Measurements from ENCODE around the gene CHIT1. TPM values are rescaled to one million over a fixed set of nuclear protein-coding genes. Genes with fewer than 3 reads are reported as not detected.

The CHIT1 gene
- total RNA-seq, 2 experiments from 2014 or later, result 0.41 to 0.94 TPM

GRCh38 chr1:203223012-203223775, 6.3 kb downstream of the CHIT1 start:
- no peaks in the 10 kb centered on the region for H3K9me3 Mint-ChIP-seq (ENCODE audit: low read depth)
- no peaks in the 10 kb centered on the region for H3K4me1 Mint-ChIP-seq
- no peak for ATAC-seq
- H3K36me3 Mint-ChIP-seq, result no peaks in the 10 kb centered on the region
- no peak overlapping the region for H3K27ac Mint-ChIP-seq
- H3K27me3 Mint-ChIP-seq, result peaks cover 18% of the 10 kb centered on the region
- no peak overlapping the region for H3K4me3 Mint-ChIP-seq
- CTCF ChIA-PET, result interaction anchor here (1.0 to 1.5 kb wide), 3 partner anchors 119 to 265 kb away, joined by 3 to 4 read pairs (median 4); no protein-coding TSS in a partner anchor
- DNase-seq, result no peak

GRCh38 chr1:203219934-203220333, 9.5 kb downstream of the CHIT1 start:
- H3K4me1 Mint-ChIP-seq, result no peaks in the 10 kb centered on the region

GRCh38 chr1:203219171-203219570, 10.3 kb downstream of the CHIT1 start:
- ATAC-seq, result no peak
- H3K27me3 Mint-ChIP-seq, result peaks cover 20% of the 10 kb centered on the region
- CTCF ChIA-PET, result interaction anchor here (1.3 to 7.8 kb wide), 3 partner anchors 70 to 178 kb away, joined by 3 to 106 read pairs (median 8); no protein-coding TSS in a partner anchor
- no peak overlapping the region for H3K27ac Mint-ChIP-seq
- H3K36me3 Mint-ChIP-seq, result no peaks in the 10 kb centered on the region
- no peaks in the 10 kb centered on the region for H3K4me1 Mint-ChIP-seq
- DNase-seq, result no peak
- no peak overlapping the region for H3K4me3 Mint-ChIP-seq
- no peaks in the 10 kb centered on the region for H3K9me3 Mint-ChIP-seq (ENCODE audit: low read depth)

More at GRCh38 chr1:203219934-203220333, 9.5 kb downstream of the CHIT1 start:
- no peak overlapping the region for H3K27ac Mint-ChIP-seq
- no peak for DNase-seq
- no peaks in the 10 kb centered on the region for H3K9me3 Mint-ChIP-seq (ENCODE audit: low read depth)
- H3K4me3 Mint-ChIP-seq, result no peak overlapping the region
- no peak for ATAC-seq
- H3K27me3 Mint-ChIP-seq, result peaks cover 19% of the 10 kb centered on the region
- no peaks in the 10 kb centered on the region for H3K36me3 Mint-ChIP-seq
- CTCF ChIA-PET, result interaction anchor here (2.3 to 7.8 kb wide), 2 partner anchors 102 to 179 kb away, joined by 8 to 106 read pairs; no protein-coding TSS in a partner anchor

- CTCF ChIA-PET, result interaction anchor here (1.2 to 7.8 kb wide), 6 partner anchors 10 to 187 kb away, joined by 3 to 106 read pairs (median 6); no protein-coding TSS in a partner anchor
Observed at GRCh38 chr1:203217668-203218067, 11.8 kb downstream of the CHIT1 start.

GRCh38 chr1:203217139-203217655, 12.3 kb downstream of the CHIT1 start:
- H3K4me3 Mint-ChIP-seq, result no peak overlapping the region
- H3K9me3 Mint-ChIP-seq (ENCODE audit: low read depth), result no peaks in the 10 kb centered on the region
- peaks cover 20% of the 10 kb centered on the region for H3K27me3 Mint-ChIP-seq
- no peaks in the 10 kb centered on the region for H3K4me1 Mint-ChIP-seq
- no peaks in the 10 kb centered on the region for H3K36me3 Mint-ChIP-seq
- H3K27ac Mint-ChIP-seq, result no peak overlapping the region
- CTCF ChIA-PET, result interaction anchor here (1.2 to 7.8 kb wide), 11 partner anchors 9 to 187 kb away, joined by 3 to 106 read pairs (median 5); no protein-coding TSS in a partner anchor
- ATAC-seq (no peak), DNase-seq (no peak)

More at GRCh38 chr1:203217668-203218067, 11.8 kb downstream of the CHIT1 start:
- H3K4me1 Mint-ChIP-seq, result no peaks in the 10 kb centered on the region
- H3K27me3 Mint-ChIP-seq, result peaks cover 20% of the 10 kb centered on the region
- no peak for ATAC-seq
- H3K9me3 Mint-ChIP-seq (ENCODE audit: low read depth), result no peaks in the 10 kb centered on the region
- no peak overlapping the region for H3K27ac Mint-ChIP-seq
- H3K36me3 Mint-ChIP-seq, result no peaks in the 10 kb centered on the region
- no peak for DNase-seq
- H3K4me3 Mint-ChIP-seq, result no peak overlapping the region

GRCh38 chr1:203216274-203217138, 13.0 kb downstream of the CHIT1 start:
- CTCF ChIA-PET, result interaction anchor here (0.6 to 7.8 kb wide), 39 partner anchors 8 to 277 kb away, joined by 3 to 106 read pairs (median 4); partner anchors contain the start of gene PPFIA4
- Mint-ChIP-seq H3K9me3 (ENCODE audit: low read depth) (no peaks in the 10 kb centered on the region), H3K36me3 (no peaks in the 10 kb centered on the region), H3K27me3 (peaks cover 20% of the 10 kb centered on the region), H3K27ac (no peak overlapping the region), H3K4me3 (no peak overlapping the region), H3K4me1 (no peaks in the 10 kb centered on the region)
- ATAC-seq, result peak; percentile 70
- peak; percentile 66 for DNase-seq

GRCh38 chr1:203215573-203215972, 13.9 kb downstream of the CHIT1 start:
- CTCF ChIA-PET, result interaction anchor here (0.6 to 7.8 kb wide), 33 partner anchors 7 to 273 kb away, joined by 3 to 106 read pairs (median 4); partner anchors contain the start of gene PPFIA4

GRCh38 chr1:203214871-203215270, 14.6 kb downstream of the CHIT1 start:
- Mint-ChIP-seq H3K9me3 (ENCODE audit: low read depth) (no peaks in the 10 kb centered on the region), H3K27ac (no peak overlapping the region), H3K27me3 (peaks cover 26% of the 10 kb centered on the region), H3K4me3 (no peak overlapping the region), H3K36me3 (no peaks in the 10 kb centered on the region), H3K4me1 (no peaks in the 10 kb centered on the region)
- no peak for ATAC-seq
- CTCF ChIA-PET, result interaction anchor here (0.6 to 7.8 kb wide), 9 partner anchors 10 to 273 kb away, joined by 3 to 106 read pairs (median 3); no protein-coding TSS in a partner anchor
- no peak for DNase-seq

More at GRCh38 chr1:203215573-203215972, 13.9 kb downstream of the CHIT1 start:
- Mint-ChIP-seq H3K36me3 (no peaks in the 10 kb centered on the region), H3K4me3 (no peak overlapping the region), H3K27ac (no peak overlapping the region), H3K4me1 (no peaks in the 10 kb centered on the region), H3K27me3 (peaks cover 20% of the 10 kb centered on the region), H3K9me3 (ENCODE audit: low read depth) (no peaks in the 10 kb centered on the region)
- no peak for DNase-seq
- no peak for ATAC-seq

GRCh38 chr1:203213126-203213525, 16.3 kb downstream of the CHIT1 start:
- CTCF ChIA-PET, result interaction anchor here (7.8 kb wide), 1 partner anchor 172 kb away, joined by 106 read pairs; no protein-coding TSS in a partner anchor
- Mint-ChIP-seq H3K27me3 (peaks cover 27% of the 10 kb centered on the region), H3K36me3 (no peaks in the 10 kb centered on the region), H3K4me1 (no peaks in the 10 kb centered on the region), H3K27ac (no peak overlapping the region), H3K9me3 (ENCODE audit: low read depth) (no peaks in the 10 kb centered on the region), H3K4me3 (no peak overlapping the region)
- DNase-seq (no peak), ATAC-seq (no peak)

GRCh38 chr1:203211812-203212211, 17.7 kb downstream of the CHIT1 start:
- no peak overlapping the region for H3K27ac Mint-ChIP-seq
- H3K36me3 Mint-ChIP-seq, result no peaks in the 10 kb centered on the region
- no peak for ATAC-seq
- H3K4me3 Mint-ChIP-seq, result no peak overlapping the region
- H3K27me3 Mint-ChIP-seq, result peaks cover 25% of the 10 kb centered on the region
- DNase-seq, result no peak
- H3K4me1 Mint-ChIP-seq, result peaks cover 3% of the 10 kb centered on the region
- no peaks in the 10 kb centered on the region for H3K9me3 Mint-ChIP-seq (ENCODE audit: low read depth)
- CTCF ChIA-PET, result no interaction called here

GRCh38 chr1:203210988-203211387, 18.5 kb downstream of the CHIT1 start:
- Mint-ChIP-seq H3K27me3 (peaks cover 20% of the 10 kb centered on the region), H3K4me3 (no peak overlapping the region), H3K4me1 (peaks cover 3% of the 10 kb centered on the region), H3K9me3 (ENCODE audit: low read depth) (no peaks in the 10 kb centered on the region), H3K27ac (no peak overlapping the region), H3K36me3 (no peaks in the 10 kb centered on the region)
- CTCF ChIA-PET, result interaction anchor here (1.9 kb wide), 1 partner anchor 56 kb away, joined by 5 read pairs; no protein-coding TSS in a partner anchor
- ATAC-seq (no peak), DNase-seq (no peak)

GRCh38 chr1:203210350-203210749, 19.1 kb downstream of the CHIT1 start:
- CTCF ChIA-PET, result interaction anchor here (1.9 kb wide), 1 partner anchor 57 kb away, joined by 5 read pairs; no protein-coding TSS in a partner anchor
- ATAC-seq, result no peak
- Mint-ChIP-seq H3K4me1 (peaks cover 3% of the 10 kb centered on the region), H3K9me3 (ENCODE audit: low read depth) (no peaks in the 10 kb centered on the region), H3K27ac (no peak overlapping the region), H3K36me3 (no peaks in the 10 kb centered on the region), H3K27me3 (peaks cover 20% of the 10 kb centered on the region), H3K4me3 (no peak overlapping the region)
- DNase-seq, result no peak

Measured in activated CD8-positive, alpha-beta memory T cell treated with anti-CD3 and anti-CD28 coated beads, Interleukin-2, amount 10 ng/mL, durations not matched to agents 7 days and 5 days (primary cell).